Measurements from ENCODE around the gene EMID1. TPM values are rescaled to one million over a fixed set of nuclear protein-coding genes. Genes with fewer than 3 reads are reported as not detected.

EMID1 gene
- total RNA-seq, 2 experiments from 2014 or later, result not detected

DNA sequence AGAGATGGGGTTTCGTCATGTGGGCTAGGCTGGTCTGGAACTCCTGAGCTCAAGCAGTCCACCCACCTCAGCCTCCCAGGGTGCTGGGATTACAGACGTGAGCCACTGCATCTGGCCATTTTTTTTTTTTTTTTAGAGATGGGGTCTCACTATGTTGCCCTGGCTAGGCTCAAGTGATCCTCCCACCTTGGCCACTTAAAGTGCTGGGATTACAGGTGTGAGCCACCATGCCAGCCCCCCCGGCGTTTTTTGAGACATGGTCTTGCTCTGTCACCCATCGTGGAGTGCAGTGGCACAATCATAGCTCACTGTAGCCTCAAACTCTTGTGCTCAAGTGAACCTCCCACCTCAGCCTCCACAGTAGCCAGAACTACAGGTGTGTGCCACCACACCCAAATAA, 45.6 kb downstream of the EMID1 start:
- intact Hi-C loops (cut with DNase I, micrococcal nuclease), result no loop called here
- TF ChIP-seq, protein P1, sequence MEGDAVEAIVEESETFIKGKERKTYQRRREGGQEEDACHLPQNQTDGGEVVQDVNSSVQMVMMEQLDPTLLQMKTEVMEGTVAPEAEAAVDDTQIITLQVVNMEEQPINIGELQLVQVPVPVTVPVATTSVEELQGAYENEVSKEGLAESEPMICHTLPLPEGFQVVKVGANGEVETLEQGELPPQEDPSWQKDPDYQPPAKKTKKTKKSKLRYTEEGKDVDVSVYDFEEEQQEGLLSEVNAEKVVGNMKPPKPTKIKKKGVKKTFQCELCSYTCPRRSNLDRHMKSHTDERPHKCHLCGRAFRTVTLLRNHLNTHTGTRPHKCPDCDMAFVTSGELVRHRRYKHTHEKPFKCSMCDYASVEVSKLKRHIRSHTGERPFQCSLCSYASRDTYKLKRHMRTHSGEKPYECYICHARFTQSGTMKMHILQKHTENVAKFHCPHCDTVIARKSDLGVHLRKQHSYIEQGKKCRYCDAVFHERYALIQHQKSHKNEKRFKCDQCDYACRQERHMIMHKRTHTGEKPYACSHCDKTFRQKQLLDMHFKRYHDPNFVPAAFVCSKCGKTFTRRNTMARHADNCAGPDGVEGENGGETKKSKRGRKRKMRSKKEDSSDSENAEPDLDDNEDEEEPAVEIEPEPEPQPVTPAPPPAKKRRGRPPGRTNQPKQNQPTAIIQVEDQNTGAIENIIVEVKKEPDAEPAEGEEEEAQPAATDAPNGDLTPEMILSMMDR (IDR thresholded peaks at IDR 0.05), result no peak
- Histone ChIP-seq H3K4me3 (ENCODE audit: low read length) (no peak overlapping the region), H3K27ac (ENCODE audit: low read depth in 1 of 2, low read length in 2 of 2) (no peak overlapping the region), H3K27me3 (ENCODE audit: control insufficient read depth in 1 of 2, insufficient read depth in 2 of 2, low read length in 2 of 2) (no peaks in the 10 kb centered on the region), H3K9me3 (ENCODE audit: control insufficient read depth in 1 of 2, insufficient read depth in 1 of 2, low read length in 2 of 2) (peaks cover 0 to 7% of the 10 kb centered on the region in 2 experiments), H3K36me3 (ENCODE audit: insufficient read depth, low read length) (no peaks in the 10 kb centered on the region), H3K4me1 (ENCODE audit: insufficient read depth, low read length) (no peaks in the 10 kb centered on the region)
- H3K36me3 Mint-ChIP-seq (ENCODE audit: low read depth), result no peaks in the 10 kb centered on the region
- H3K4me3 Mint-ChIP-seq, result no peak overlapping the region
- H3K4me1 Mint-ChIP-seq (ENCODE audit: low read depth), result no peaks in the 10 kb centered on the region
- no peak overlapping the region for H3K27ac Mint-ChIP-seq
- DNase-seq, result no peak
- no peaks in the 10 kb centered on the region for H3K27me3 Mint-ChIP-seq
- ChIA-PET CTCF (no interaction called here), POLR2A (no interaction called here)
- ATAC-seq (ENCODE audit: poor library complexity), result no peak
- no peaks in the 10 kb centered on the region for H3K9me3 Mint-ChIP-seq

DNA sequence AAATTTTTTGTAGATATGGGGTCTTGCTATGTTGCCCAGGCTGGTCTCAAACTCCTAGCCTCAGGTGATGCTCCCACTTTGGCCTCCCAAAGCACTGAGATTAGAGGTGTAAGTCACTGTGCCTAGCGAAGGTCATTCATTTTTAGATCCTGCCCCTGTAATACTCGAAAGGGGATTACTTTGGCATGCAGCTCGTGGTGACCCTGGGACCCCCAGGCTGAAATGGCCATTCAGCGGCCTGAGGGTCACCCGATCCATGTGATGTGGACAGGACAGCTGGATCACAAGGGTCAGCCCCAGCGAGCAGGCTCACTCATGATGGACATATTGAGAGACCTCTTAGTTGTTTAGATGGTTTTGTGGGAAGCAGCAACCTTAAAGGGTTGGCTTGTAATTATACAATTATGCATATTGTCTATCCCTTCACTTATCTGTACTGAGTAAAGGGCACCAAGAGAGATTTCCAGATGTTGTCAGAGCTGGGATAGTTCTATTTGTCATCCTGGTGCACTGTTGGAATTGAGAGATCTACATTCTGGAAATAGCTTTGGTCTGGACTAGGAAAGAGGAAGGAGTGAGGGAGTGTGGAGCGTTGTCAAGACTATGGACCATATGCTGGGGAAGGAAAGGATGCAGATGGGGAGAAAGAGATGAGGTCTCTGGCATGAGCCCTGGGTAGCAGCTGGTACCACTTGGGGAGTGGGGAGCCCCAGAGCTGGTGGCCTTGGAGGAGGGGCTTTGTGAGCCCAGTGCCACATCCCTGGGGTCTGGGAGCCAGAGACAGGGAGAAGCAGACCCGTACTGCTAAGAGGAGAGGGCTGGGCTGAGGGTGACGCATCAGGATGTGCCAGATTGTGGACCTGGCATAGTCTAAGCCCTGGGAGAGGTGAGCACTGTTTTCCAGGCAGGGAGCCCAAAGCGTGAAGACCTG, 46.5 kb downstream of the EMID1 start:
- Mint-ChIP-seq H3K4me3 (no peak overlapping the region), H3K27ac (no peak overlapping the region), H3K9me3 (no peaks in the 10 kb centered on the region), H3K36me3 (ENCODE audit: low read depth) (no peaks in the 10 kb centered on the region), H3K4me1 (ENCODE audit: low read depth) (no peaks in the 10 kb centered on the region), H3K27me3 (no peaks in the 10 kb centered on the region)
- no peaks in the 10 kb centered on the region for H3K4me1 ChIP-seq (ENCODE audit: insufficient read depth, low read length)
- intact Hi-C loops (cut with DNase I, micrococcal nuclease), result no loop called here
- peaks cover 0 to 7% of the 10 kb centered on the region in 2 experiments for H3K9me3 ChIP-seq (ENCODE audit: control insufficient read depth in 1 of 2, insufficient read depth in 1 of 2, low read length in 2 of 2)
- no peak overlapping the region for H3K4me3 ChIP-seq (ENCODE audit: low read length)
- H3K27me3 ChIP-seq (ENCODE audit: control insufficient read depth in 1 of 2, insufficient read depth in 2 of 2, low read length in 2 of 2), result no peaks in the 10 kb centered on the region
- TF ChIP-seq, protein P1 (IDR thresholded peaks at IDR 0.05), result no peak
- ATAC-seq (ENCODE audit: poor library complexity), result no peak
- no peaks in the 10 kb centered on the region for H3K36me3 ChIP-seq (ENCODE audit: insufficient read depth, low read length)
- DNase-seq, result no peak
- ChIA-PET CTCF (no interaction called here), POLR2A (no interaction called here)
- no peak overlapping the region for H3K27ac ChIP-seq (ENCODE audit: low read depth in 1 of 2, low read length in 2 of 2)

DNA sequence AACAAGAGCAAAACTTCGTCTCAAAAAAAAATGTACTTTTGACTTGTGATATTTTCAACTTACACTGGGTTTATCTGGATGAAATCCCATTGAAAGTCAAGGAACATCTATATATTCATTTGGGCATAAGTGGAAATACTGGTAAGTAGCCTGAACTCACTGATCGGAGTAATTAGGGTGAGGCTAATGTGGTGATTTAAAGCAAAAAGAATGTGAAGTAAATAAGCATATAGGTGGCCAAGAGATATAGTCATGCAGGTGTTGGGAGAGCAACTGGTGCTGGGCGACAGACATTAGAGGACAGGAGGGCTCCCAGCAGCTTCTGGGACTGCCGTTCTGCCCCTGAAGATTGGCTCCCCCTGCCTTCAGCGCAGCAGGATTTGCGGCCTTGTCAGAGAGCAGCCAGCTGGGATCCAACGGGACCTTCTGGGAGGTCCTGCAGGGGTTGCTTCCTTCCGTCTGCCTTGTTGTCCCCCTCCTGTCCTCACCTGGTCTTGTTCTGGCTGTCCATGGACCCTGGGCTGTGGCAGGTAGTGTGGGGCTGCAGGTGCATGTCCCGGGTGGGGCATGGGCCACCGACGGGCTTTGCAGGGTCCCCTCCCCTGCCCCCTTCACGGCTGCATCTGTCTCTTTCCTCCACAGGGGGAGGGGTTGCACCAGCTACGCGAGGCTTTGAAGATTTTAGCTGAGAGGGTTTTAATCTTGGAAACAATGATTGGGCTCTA, 48.0 kb downstream of the EMID1 start:
- no peak overlapping the region for H3K4me3 Mint-ChIP-seq
- ATAC-seq (ENCODE audit: poor library complexity), result no peak
- H3K36me3 Mint-ChIP-seq (ENCODE audit: low read depth), result no peaks in the 10 kb centered on the region
- no peaks in the 10 kb centered on the region for H3K4me1 Mint-ChIP-seq (ENCODE audit: low read depth)
- H3K9me3 ChIP-seq (ENCODE audit: control insufficient read depth in 1 of 2, insufficient read depth in 1 of 2, low read length in 2 of 2), result peaks cover 0 to 7% of the 10 kb centered on the region in 2 experiments
- POLR2A ChIA-PET, result no interaction called here
- CTCF ChIA-PET, result no interaction called here
- TF ChIP-seq, protein P1 (IDR thresholded peaks at IDR 0.05), result no peak
- no peak for DNase-seq
- intact Hi-C loops (cut with DNase I, micrococcal nuclease), result no loop called here
- no peak overlapping the region for H3K4me3 ChIP-seq (ENCODE audit: low read length)
- no peaks in the 10 kb centered on the region for H3K4me1 ChIP-seq (ENCODE audit: insufficient read depth, low read length)
- no peak overlapping the region for H3K27ac ChIP-seq (ENCODE audit: low read depth in 1 of 2, low read length in 2 of 2)
- no peaks in the 10 kb centered on the region for H3K27me3 Mint-ChIP-seq
- H3K36me3 ChIP-seq (ENCODE audit: insufficient read depth, low read length), result no peaks in the 10 kb centered on the region
- H3K27me3 ChIP-seq (ENCODE audit: control insufficient read depth in 1 of 2, insufficient read depth in 2 of 2, low read length in 2 of 2), result no peaks in the 10 kb centered on the region
- H3K9me3 Mint-ChIP-seq, result no peaks in the 10 kb centered on the region
- H3K27ac Mint-ChIP-seq, result no peak overlapping the region

Data from CD4-positive, alpha-beta T cell (primary cell).